SK-N-SH treated with all-trans-retinoic acid at 6 μM for 48 hours (cell line): ENCODE data around the gene AIF1L.
"Not testable (repeated sequence)": the region's sequence is repeated elsewhere in the genome, so short reads cannot be mapped to it uniquely, and the experiment has no call there.

Experiments used
- CSDC2 ChIP-seq: fragments of 250-450 bp; sonication (Bioruptor Pico); IDR thresholded peaks from 2 replicates; pipeline ENCODE4 v1.5.0; 2020; ENCODE audit warnings: mild to moderate bottlenecking, moderate library complexity
- PATZ1 ChIP-seq: fragments of 250-450 bp; sonication (Bioruptor Pico); IDR thresholded peaks from 2 replicates; pipeline ENCODE4 v1.8.0; 2020; ENCODE audit warnings: mild to moderate bottlenecking, moderate library complexity, borderline replicate concordance
- PPARA ChIP-seq: fragments of 250-450 bp; sonication (Bioruptor Pico); IDR thresholded peaks from 2 replicates; pipeline ENCODE4 v1.5.0; 2020; ENCODE audit warnings: mild to moderate bottlenecking, borderline replicate concordance
- RARB ChIP-seq: fragments of 250-450 bp; sonication (Bioruptor Pico); IDR thresholded peaks from 2 replicates; pipeline ENCODE4 v1.8.0; 2021; ENCODE audit warnings: mild to moderate bottlenecking, moderate library complexity
- SNAI2 ChIP-seq: fragments of 250-450 bp; sonication (Bioruptor Pico); IDR thresholded peaks from 2 replicates; pipeline ENCODE4 v1.5.0; 2020; ENCODE audit warnings: mild to moderate bottlenecking, moderate library complexity
- TCF4 ChIP-seq: fragments of 250-450 bp; sonication (Bioruptor Pico); IDR thresholded peaks from 2 replicates; pipeline ENCODE4 v1.8.0; 2021; ENCODE audit warnings: mild to moderate bottlenecking, moderate library complexity, borderline replicate concordance
- ZFP3 ChIP-seq: fragments of 250-450 bp; sonication (Bioruptor Pico); IDR thresholded peaks from 2 replicates; pipeline ENCODE4 v1.5.0; 2020; ENCODE audit warnings: mild to moderate bottlenecking, moderate library complexity
- ZFP30 ChIP-seq: fragments of 450-650 bp; formaldehyde crosslinking; IDR thresholded peaks from 2 replicates; pipeline ENCODE4 v1.5.0; 2022; ENCODE audit warnings: mild to moderate bottlenecking, moderate library complexity

- not testable (repeated sequence) for TF ChIP-seq ZFP3 (CRISPR knock-in tag); SNAI2; PPARA (CRISPR knock-in tag); CSDC2 (CRISPR knock-in tag); ZFP30; RARB (CRISPR knock-in tag); TCF4; PATZ1 (CRISPR knock-in tag)
Measured at GRCh38 chr9:131115360-131115742, 19.0 kb downstream of the AIF1L start.
